Measurements from ENCODE around the gene LMTK3.
"Not testable (repeated sequence)": the region's sequence is repeated elsewhere in the genome, so short reads cannot be mapped to it uniquely, and the experiment has no call there.

LMTK3 gene

DNA sequence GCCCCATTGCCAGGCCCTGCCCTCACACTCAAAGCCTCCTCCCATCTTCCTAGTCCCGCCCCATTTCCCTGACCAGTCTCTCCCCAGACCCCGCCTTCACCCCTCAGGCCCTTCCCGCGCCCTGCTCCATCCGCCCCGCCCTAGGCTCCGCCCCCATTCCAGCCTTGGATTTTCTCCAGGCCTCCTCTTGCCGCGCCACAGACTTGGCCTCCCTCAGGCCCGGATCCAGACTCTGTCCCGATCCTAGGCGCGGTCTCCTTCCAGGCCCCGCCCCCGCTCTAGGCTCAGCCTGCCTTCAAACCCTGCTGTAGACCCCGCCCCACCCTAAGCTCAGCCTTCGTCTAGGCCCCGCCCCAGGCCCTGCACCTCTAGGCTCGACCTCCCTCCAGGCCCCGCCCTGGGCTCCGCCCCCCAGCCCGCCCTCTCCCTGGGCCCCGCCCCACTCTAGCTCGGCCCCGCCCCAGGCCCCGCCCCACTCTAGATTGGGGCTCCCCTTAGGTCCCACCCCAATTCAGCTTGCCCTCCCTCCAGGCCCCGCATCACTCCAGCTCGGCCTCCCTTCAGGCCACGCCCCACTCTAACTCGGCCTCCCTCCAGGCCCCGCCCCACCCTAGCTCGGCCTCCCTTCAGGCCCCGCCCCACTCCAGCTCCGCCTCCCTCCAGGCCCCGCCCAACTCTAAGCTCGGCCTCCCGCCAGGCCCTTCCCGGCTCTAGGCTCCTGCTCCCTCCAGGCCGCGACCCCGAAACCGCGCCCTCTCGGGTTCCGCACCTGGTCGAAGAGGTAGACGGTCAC is 18.5 kb downstream of the LMTK3 start:
- intact Hi-C loops (cut with micrococcal nuclease) = loop anchor here (1.0 to 5.0 kb wide), 2 partner anchors 24 to 114 kb away; partner anchors contain the start of genes CYTH2 and SPACA4
- H3K36me3 Mint-ChIP-seq (ENCODE audit: low read depth) = no peaks in the 10 kb centered on the region
- no peaks in the 10 kb centered on the region for H3K9me3 Mint-ChIP-seq
- peaks cover 49% of the 10 kb centered on the region for H3K4me1 Mint-ChIP-seq (ENCODE audit: low read depth)
- H3K27me3 Mint-ChIP-seq = peaks cover 65% of the 10 kb centered on the region
- H3K27ac Mint-ChIP-seq = peak overlapping the region; percentile 90
- H3K4me3 Mint-ChIP-seq = peak overlapping the region; percentile 82

DNA sequence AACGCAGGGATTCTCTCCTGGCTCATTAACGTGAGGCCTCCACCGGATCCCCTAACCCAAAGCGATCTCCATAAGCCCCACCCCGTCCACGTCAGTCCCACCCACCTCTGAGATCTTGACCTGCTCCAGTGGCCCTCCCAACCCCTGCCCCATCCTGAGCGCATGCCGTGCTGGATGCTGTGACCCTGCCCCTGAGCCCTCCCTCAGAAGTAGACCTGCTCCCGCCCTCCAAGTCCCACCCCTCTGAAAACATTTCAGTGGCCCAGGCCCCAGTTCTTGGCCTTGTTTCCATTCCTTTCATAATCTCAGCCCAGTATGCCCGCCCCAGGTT is 19.9 kb downstream of the LMTK3 start:
- Mint-ChIP-seq H3K27me3 (peaks cover 59% of the 10 kb centered on the region), H3K27ac (peak overlapping the region; percentile 90), H3K36me3 (ENCODE audit: low read depth) (no peaks in the 10 kb centered on the region), H3K4me3 (peak overlapping the region; percentile 17), H3K9me3 (no peaks in the 10 kb centered on the region), H3K4me1 (ENCODE audit: low read depth) (peaks cover 45% of the 10 kb centered on the region)
- intact Hi-C loops (cut with micrococcal nuclease) = loop anchor here (1.0 to 5.0 kb wide), 2 partner anchors 22 to 116 kb away; partner anchors contain the start of genes CYTH2 and SPACA4

DNA sequence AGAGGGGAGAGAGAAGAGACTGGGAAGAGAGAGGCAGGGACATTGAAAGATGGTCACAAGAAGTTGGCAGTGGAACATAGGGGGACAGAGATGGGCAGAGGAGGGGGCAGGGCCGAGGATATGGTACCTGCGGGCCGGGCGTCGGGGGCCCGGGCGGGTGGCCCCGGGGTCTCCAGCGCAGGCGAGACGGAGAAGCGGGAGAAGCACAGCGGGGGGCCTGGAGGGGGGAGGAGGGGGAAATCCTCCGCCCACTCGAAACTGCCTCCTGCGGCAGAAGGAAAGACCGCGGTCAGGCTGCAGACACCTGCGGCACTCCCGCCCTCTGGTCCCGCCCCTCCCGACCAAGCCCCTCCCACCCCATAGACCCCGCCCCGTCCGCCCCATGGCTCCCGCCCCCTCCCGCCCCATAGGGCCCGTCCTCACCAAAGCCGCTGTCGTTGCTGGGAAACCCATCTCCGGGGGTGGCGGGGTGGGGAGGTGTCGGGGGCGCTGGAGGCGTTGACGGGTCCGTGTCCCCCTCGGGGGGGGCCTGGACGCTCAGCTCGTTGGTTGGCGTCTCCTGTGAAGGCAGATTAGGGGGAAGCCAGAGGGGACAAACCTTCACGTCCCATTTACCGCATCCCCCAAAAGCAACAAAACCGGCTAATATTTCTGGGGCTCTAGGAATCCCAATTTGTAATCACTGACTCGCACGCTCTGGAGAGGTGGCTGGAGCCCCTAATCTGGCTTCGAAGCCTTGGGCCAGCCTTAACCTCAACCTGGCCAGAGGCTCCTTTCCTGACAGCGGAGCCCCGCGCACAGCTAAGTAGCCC is 20.4 kb downstream of the LMTK3 start:
- Mint-ChIP-seq H3K9me3 (no peaks in the 10 kb centered on the region), H3K36me3 (ENCODE audit: low read depth) (no peaks in the 10 kb centered on the region), H3K27me3 (peaks cover 60% of the 10 kb centered on the region), H3K4me1 (ENCODE audit: low read depth) (peaks cover 45% of the 10 kb centered on the region), H3K4me3 (peak overlapping the region; percentile 17), H3K27ac (peak overlapping the region; percentile 90)
- intact Hi-C loops (cut with micrococcal nuclease) = loop anchor here (5.0 kb wide), 1 partner anchor 116 kb away; the partner anchor contains the start of gene SPACA4

DNA sequence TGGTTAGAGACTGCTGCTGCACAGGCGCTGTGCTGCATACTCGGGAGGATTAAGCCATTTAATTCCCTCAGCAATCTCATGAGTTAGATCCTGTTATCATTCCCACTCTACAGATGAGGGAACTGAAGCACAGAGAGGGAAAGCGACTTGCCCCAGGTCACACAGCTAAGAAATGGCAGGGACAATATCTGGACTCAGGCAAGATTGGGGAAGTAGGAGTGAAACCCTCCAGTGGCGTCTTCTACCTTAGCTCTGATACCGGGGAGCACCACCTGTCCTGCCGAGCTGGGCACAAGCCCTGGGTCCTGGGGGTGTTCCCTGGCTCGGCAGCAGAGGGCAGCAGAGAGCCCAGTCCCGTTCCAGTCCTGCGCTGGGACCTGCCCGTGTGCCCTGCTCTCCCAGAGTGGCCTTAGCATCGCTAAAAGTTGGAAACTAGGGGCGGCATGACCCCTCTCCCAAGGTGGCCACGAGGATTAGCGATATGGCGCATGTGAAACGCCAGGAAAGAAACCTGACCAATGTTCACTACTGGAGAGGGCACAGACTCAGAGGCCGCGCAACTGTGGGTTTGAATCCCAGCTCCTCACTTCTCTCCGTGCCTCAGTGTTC is 21.9 kb downstream of the LMTK3 start:
- H3K27ac Mint-ChIP-seq = no peak overlapping the region
- intact Hi-C loops (cut with micrococcal nuclease) = loop anchor here (1.0 to 5.0 kb wide), 2 partner anchors 95 to 118 kb away; partner anchors contain the start of gene SPACA4
- H3K36me3 Mint-ChIP-seq (ENCODE audit: low read depth) = no peaks in the 10 kb centered on the region
- peaks cover 31% of the 10 kb centered on the region for H3K4me1 Mint-ChIP-seq (ENCODE audit: low read depth)
- H3K9me3 Mint-ChIP-seq = no peaks in the 10 kb centered on the region
- H3K27me3 Mint-ChIP-seq = peaks cover 57% of the 10 kb centered on the region
- H3K4me3 Mint-ChIP-seq = no peak overlapping the region

DNA sequence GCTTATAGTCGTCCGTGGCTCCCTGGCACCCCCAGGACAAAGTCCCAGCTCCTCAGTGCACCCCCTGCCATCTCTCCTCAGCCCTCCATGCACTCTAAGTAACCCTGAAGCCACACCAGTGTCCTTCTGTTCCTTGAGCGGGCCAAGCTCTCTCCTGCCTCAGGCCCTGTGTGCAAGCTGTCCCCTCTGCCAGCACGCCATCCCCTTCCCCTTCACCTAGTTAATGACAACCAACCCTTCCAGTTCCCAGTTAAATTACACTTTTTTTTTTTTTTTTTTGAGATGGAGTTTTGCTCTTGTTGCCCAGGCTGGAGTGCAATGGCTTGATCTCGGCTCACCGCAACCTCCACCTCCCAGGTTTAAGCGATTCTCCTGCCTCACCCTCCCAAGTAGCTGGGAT is 23.2 kb downstream of the LMTK3 start:
- Mint-ChIP-seq H3K27me3 (peaks cover 56% of the 10 kb centered on the region), H3K4me1 (ENCODE audit: low read depth) (peaks cover 24% of the 10 kb centered on the region)
- intact Hi-C loops (cut with micrococcal nuclease); H3K9me3 Mint-ChIP-seq; H3K36me3 Mint-ChIP-seq (ENCODE audit: low read depth); H3K4me3 Mint-ChIP-seq; H3K27ac Mint-ChIP-seq: not testable (repeated sequence)

DNA sequence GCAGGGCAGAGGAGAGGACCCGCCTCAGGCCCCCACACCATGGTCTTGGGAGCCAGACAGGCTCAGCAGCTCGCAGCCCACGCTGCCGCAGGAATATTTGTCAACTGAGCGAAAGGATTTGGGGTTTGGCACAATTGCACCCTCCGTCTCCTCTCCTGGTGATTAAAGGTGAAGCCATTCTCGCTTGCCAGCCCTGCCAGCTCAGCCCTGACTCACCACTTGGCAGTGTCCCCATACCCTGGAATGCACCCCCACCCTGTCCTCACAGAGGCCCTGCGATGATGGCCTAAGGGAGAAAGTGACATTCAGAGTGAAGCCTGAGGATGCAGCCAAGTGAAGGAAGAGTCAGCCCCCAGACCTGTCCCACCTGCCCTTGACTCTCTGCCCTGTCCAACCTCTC is 23.7 kb downstream of the LMTK3 start:
- no peaks in the 10 kb centered on the region for H3K36me3 Mint-ChIP-seq (ENCODE audit: low read depth)
- no peaks in the 10 kb centered on the region for H3K9me3 Mint-ChIP-seq
- intact Hi-C loops (cut with micrococcal nuclease) = no loop called here
- H3K4me3 Mint-ChIP-seq = no peak overlapping the region
- H3K27ac Mint-ChIP-seq = no peak overlapping the region
- H3K4me1 Mint-ChIP-seq (ENCODE audit: low read depth) = peaks cover 23% of the 10 kb centered on the region
- peaks cover 57% of the 10 kb centered on the region for H3K27me3 Mint-ChIP-seq

DNA sequence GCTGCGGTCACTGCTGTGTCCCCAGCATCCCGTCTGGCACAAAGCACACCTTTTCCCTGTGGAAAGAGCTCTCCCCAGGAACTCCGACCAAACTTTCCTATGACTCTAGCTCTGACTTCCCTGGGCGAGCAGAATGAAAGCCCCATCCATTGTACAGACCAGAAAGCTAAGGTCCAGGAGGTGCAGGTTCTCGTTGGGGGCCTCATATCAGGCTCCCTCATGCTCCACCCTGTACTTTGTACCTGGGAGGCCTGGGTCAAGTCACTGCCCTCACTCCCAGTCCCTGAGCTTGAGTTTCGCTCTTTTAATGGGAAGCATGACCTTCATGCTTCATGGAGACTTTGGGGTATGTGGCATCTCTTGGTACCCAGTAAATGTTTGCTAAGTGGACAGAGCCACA is 24.1 kb downstream of the LMTK3 start:
- Mint-ChIP-seq H3K27me3 (peaks cover 55% of the 10 kb centered on the region), H3K9me3 (no peaks in the 10 kb centered on the region), H3K4me3 (no peak overlapping the region), H3K4me1 (ENCODE audit: low read depth) (peaks cover 19% of the 10 kb centered on the region), H3K36me3 (ENCODE audit: low read depth) (no peaks in the 10 kb centered on the region), H3K27ac (no peak overlapping the region)
- intact Hi-C loops (cut with micrococcal nuclease) = no loop called here

DNA sequence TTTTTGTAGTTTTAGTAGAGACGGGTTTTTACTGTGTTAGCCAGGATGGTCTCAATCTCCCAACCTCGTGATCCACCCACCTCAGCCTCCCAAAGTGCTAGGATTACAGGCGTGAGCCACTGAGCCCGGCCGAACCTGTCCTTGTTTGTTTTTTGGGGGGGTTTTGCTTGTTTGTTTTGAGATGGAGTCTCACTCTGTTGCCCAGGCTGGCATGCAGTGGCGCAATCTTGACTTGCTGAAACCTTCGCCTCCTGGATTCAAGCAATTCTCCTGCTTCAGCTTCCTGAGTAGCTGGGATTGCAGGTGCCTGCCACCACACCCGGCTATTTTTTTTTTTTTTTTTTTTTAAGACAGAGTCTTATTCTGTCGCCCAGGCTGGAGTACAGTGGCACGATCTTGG is 24.9 kb downstream of the LMTK3 start:
- peaks cover 11% of the 10 kb centered on the region for H3K4me1 Mint-ChIP-seq (ENCODE audit: low read depth)
- intact Hi-C loops (cut with micrococcal nuclease); H3K27ac Mint-ChIP-seq; H3K9me3 Mint-ChIP-seq; H3K4me3 Mint-ChIP-seq; H3K36me3 Mint-ChIP-seq (ENCODE audit: low read depth): not testable (repeated sequence)
- peaks cover 50% of the 10 kb centered on the region for H3K27me3 Mint-ChIP-seq

DNA sequence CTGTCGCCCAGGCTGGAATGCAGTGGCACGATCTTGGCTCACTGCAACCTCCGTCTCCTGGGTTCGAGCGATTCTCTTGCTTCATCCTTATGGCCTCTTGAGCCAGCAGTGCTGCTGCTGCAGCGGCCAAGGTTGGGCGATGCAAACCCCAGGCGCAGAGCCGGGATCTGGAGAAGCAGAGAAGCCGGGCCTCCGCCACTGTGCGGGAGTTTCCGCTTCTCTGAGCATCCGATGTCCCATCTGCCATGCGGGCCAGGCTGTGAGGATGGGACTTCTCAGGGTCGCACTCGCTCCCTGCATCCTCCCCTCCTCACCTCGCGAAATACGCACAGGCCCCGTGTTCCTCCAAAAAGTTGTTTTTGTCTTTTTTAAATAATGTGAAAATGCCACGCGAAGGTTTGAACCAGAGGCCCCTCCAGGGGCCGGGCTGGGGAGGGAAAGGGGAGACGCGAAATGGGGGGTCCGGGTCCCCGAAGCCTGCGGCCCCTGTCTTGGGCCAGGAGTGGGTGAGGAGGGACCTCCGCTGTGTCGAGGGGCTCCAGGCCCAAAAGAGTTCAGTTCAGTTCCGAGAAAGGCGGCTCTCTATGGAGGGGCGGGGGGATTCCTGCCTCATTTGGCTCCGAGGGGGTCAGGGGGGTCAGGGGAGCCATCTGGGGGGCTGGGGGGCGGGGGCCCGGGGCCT is 26.6 kb downstream of the LMTK3 start:
- Mint-ChIP-seq H3K36me3 (ENCODE audit: low read depth) (no peaks in the 10 kb centered on the region), H3K4me1 (ENCODE audit: low read depth) (peaks cover 12% of the 10 kb centered on the region), H3K9me3 (no peaks in the 10 kb centered on the region), H3K27ac (no peak overlapping the region), H3K27me3 (peaks cover 47% of the 10 kb centered on the region), H3K4me3 (no peak overlapping the region)
- intact Hi-C loops (cut with micrococcal nuclease) = no loop called here

DNA sequence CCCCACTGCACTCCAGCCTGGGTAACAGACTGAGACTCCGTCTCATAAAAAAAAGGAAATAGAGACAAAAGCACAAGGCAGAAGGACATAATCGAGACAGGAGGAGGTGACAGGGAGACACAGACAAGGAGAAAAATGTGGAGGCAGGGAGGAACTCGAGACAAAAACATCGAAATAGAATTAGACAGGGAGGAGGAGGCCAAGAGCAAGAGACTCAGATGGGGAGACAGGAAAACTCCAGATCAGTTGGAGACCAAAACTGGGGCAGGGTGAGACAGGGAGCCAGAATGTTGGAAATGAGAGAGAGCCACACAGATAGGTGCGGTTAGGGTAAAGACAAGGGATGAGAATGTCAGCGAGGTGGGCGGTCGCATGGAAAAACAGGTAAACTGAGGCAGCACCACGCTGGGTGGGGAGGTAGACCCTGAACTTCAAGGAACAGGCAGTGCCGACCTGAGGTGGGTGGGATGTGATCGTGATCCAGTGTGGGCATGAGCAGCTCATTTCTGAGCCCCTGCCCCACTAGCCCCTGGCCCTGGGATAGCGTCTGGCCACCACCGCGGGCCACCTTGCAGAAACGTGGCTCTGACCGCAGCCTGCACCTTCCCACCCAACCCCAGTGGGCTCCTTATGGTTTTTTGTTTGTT is 27.3 kb downstream of the LMTK3 start:
- Mint-ChIP-seq H3K9me3 (no peaks in the 10 kb centered on the region), H3K4me1 (ENCODE audit: low read depth) (peaks cover 19% of the 10 kb centered on the region), H3K27ac (no peak overlapping the region), H3K27me3 (peaks cover 45% of the 10 kb centered on the region), H3K4me3 (no peak overlapping the region), H3K36me3 (ENCODE audit: low read depth) (peaks cover 6% of the 10 kb centered on the region)
- intact Hi-C loops (cut with micrococcal nuclease) = no loop called here

DNA sequence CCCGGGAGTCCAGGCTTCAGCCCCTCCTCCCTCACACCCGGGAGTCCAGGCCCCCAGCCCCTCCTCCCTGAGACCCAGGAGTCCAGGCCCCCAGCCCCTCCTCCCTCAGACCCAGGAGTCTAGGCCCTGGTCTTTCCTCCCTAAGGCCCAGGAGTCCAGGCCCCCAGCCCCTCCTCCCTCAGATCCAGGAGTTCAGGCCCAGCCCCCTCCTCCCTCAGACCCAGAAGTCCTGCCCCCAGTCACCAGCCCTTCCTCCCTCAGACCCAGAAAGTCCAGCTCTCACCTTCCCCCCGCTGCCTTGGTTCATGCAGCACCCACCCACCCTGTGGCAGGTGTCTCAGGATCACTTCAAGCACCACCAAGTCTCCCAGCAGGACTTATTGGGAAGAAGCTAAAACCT is 28.3 kb downstream of the LMTK3 start:
- Mint-ChIP-seq H3K4me1 (ENCODE audit: low read depth) (peaks cover 23% of the 10 kb centered on the region), H3K4me3 (no peak overlapping the region), H3K36me3 (ENCODE audit: low read depth) (peaks cover 17% of the 10 kb centered on the region), H3K27ac (no peak overlapping the region), H3K9me3 (no peaks in the 10 kb centered on the region), H3K27me3 (peaks cover 40% of the 10 kb centered on the region)
- intact Hi-C loops (cut with micrococcal nuclease) = no loop called here

DNA sequence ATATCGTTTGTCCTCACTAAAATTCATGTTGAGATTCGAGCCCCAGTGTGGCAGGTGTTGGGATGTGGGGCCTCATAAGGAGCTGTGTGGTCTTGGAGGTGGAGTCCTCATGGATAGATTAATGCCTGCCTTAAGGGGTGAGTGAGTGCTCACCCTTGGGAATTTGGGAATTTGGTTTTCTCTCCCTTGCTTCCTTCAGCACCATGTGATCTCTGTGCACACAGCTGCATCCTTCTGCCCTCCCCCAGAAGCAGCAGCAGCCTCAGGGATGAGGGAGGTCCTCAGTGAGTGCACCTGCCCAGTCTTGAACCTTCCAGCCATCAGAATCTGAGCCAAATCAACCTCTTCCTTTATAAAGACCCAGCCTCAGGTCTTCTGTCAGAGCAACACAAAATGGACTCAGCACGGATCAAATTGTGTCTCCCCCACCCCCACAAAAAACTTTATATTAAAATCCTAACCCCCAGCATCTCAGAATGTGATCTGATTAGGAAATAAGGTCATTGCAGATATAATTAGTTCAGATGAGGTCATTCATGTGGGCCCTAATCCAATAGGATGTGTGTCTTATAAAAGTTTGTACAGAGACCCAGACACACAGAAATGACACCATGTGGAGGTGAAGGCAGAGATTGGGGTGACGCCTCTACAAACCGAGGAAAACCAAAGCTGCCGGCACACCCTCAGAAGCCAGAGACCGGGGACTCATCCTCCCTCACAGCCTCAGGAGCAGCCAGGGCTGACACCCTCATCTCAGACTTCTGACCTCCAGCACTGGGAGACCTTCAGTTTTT is 29.6 kb downstream of the LMTK3 start:
- Mint-ChIP-seq H3K4me3 (no peak overlapping the region), H3K27ac (no peak overlapping the region), H3K36me3 (ENCODE audit: low read depth) (peaks cover 29% of the 10 kb centered on the region), H3K4me1 (ENCODE audit: low read depth) (peaks cover 23% of the 10 kb centered on the region), H3K27me3 (peaks cover 32% of the 10 kb centered on the region), H3K9me3 (no peaks in the 10 kb centered on the region)
- intact Hi-C loops (cut with micrococcal nuclease) = no loop called here
